HEK293 (cell line): ENCODE results near the gene BPI.

Experiments
- BCL11B ChIP-seq: fragments of 450-650 bp; formaldehyde crosslinking; IDR thresholded peaks from 2 replicates; pipeline ENCODE4 v1.5.1; 2016; ENCODE audit warnings: low read depth, missing biosample characterization, missing genetic modification characterization
- FEZF1 ChIP-seq: fragments of 450-650 bp; formaldehyde crosslinking; IDR thresholded peaks from 2 replicates; pipeline ENCODE4 v1.5.1; 2016; ENCODE audit warnings: missing biosample characterization, missing genetic modification characterization
- ZBTB1 ChIP-seq: fragments of 450-650 bp; formaldehyde crosslinking; IDR thresholded peaks from 2 replicates; pipeline ENCODE4 v1.5.1; 2016; ENCODE audit warnings: missing biosample characterization, missing genetic modification characterization
- ZBTB21 ChIP-seq: fragments of 450-650 bp; formaldehyde crosslinking; IDR thresholded peaks from 2 replicates; pipeline ENCODE4 v1.5.1; 2017; ENCODE audit warnings: missing biosample characterization, missing genetic modification characterization
- ZNF24 ChIP-seq: fragments of 450-650 bp; formaldehyde crosslinking; IDR thresholded peaks from 2 replicates; pipeline ENCODE4 v1.5.1; 2016; ENCODE audit warnings: missing biosample characterization, missing genetic modification characterization
- ZNF280D ChIP-seq: fragments of 450-650 bp; formaldehyde crosslinking; IDR thresholded peaks from 2 replicates; pipeline ENCODE4 v1.5.1; 2016; ENCODE audit warnings: missing biosample characterization, missing genetic modification characterization
- ZNF76 ChIP-seq: fragments of 450-650 bp; formaldehyde crosslinking; IDR thresholded peaks from 2 replicates; pipeline ENCODE4; 2016; ENCODE audit warnings: low read depth, missing biosample characterization, missing genetic modification characterization, borderline replicate concordance
- ZNF792 ChIP-seq: fragments of 450-650 bp; formaldehyde crosslinking; IDR thresholded peaks from 2 replicates; pipeline ENCODE4 v1.5.1; 2016; ENCODE audit warnings: missing biosample characterization, missing genetic modification characterization

GRCh38 chr20:38275815-38276550 lies 28.0 kb upstream of the BPI start:
- TF ChIP-seq ZNF280D (tag by site-specific recombination), result no peak
- no peak for TF ChIP-seq ZBTB1 (tag by site-specific recombination)
- TF ChIP-seq ZNF792 (tag by site-specific recombination), result no peak
- TF ChIP-seq ZNF76 (tag by site-specific recombination), result no peak
- TF ChIP-seq FEZF1 (tag by site-specific recombination), result no peak
- TF ChIP-seq ZNF24 (tag by site-specific recombination), result no peak
- no peak for TF ChIP-seq BCL11B (tag by site-specific recombination)
- no peak for TF ChIP-seq ZBTB21 (tag by site-specific recombination)
